HG02840 (cell line): ENCODE results near the gene CCT2.

Experiments used
- ATAC-seq: cut with Tn5 transposase; IDR thresholded peaks from one replicate; pipeline ENCODE4 v1.9.1; 2021; ENCODE audit warnings: mild to moderate bottlenecking, moderate library complexity, moderate number of reproducible peaks; ENCODE audit not compliant: unreplicated experiment, low FRiP score

The CCT2 gene

DNA sequence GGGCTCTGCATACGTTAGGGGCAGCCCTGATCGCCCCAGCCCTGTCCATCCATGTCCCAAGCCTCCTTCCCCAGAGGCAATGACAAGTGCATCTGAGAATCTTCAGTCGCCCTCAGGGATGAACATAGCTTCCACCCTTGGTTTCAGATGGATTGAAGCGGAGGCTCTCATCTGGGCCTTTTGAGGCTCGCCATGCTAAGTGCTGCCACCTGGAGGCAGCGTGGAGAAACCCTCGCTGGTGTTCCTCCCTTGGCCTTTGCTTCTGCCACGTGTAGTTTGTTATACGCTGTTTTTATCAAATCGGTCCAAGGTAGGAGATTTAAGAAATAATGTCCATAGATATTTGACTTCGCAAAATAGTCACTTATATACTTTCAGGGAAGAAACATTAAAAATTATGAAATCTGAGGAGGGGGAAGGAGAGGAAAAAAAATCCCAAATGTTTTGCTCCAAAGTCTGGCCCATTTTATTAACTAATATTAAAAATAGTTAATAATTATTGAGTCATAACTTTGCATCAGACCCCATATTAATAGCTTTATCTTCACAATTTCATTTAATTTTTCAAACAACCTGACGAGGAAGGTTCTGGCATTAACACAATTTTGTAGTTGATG, 54.2 kb downstream of the CCT2 start:
- no peak for ATAC-seq

DNA sequence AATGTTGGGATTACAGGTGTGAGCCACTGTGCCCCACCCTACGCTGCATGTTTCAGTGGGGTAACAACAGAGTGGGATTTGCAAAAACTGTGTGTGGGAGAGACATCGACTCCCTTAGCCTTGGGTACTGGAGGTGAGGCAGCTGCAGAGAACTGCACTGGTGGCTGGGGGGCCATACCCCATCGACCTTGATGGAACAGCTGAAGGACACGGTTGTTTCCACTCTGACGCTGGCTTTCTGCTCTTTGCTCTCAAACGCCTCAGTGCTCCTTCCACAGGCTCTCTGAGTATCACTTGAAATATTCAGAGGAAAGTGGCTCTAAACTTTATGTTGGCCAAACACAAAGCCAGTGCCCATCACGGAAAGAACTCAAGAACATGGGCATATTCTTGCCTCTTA, 56.3 kb downstream of the CCT2 start:
- ATAC-seq = no peak

DNA sequence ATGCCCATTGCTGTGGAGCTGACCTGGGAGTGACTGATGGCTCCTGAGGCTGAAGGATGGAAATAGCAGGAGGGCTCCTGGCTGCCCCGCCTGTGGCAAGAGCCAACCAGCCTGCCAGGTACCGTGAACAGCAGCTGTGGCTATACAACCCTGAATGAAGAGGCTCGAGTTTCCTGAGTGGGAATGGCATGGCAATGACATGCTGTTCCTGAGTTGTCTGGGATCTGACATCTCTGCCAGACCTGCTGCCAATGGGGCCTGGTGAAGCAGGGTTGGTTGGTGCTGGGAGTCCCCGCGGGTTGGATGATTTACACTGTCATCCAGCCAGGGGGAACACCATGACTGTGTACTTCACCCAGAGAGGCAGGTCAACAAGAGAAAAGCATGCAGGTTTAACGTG, 57.3 kb downstream of the CCT2 start:
- no peak for ATAC-seq

DNA sequence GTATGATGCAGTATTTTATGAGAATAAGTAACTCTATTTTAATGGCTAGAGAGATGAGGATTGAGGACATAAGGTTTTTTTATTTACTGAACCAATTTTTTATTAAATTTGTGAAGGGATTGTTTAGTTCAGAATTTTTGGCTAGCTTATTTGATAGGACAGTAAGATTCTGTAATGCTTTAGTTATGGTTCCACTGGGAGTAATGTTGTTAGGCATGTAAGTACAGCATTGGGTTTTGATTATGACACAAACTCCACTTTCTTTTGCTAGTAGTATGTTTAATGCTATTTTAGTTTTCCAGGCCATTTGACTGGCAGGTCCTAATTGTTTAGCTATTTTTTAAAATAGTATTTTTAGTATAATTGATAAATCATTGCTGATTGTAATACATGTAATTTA, 59.3 kb downstream of the CCT2 start:
- no peak for ATAC-seq

DNA sequence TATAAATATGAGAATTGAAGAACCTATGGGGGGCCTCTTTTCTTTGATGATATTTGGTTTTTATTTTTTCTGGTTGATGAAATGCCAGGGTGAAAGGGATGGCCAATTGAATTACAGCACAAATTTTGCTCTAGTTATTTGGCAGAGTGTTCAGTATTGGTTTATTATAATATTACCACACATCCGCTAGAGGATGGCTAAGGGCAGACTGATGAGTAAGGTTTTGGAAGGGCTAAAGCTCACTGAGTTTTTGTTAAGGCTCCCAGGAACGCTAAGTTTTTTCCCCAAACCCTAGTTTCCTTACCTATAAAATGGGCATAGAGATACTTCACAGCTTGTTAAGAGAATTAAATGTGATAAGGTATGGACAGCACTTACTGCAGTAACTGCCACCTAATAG, 59.8 kb downstream of the CCT2 start:
- ATAC-seq = no peak

DNA sequence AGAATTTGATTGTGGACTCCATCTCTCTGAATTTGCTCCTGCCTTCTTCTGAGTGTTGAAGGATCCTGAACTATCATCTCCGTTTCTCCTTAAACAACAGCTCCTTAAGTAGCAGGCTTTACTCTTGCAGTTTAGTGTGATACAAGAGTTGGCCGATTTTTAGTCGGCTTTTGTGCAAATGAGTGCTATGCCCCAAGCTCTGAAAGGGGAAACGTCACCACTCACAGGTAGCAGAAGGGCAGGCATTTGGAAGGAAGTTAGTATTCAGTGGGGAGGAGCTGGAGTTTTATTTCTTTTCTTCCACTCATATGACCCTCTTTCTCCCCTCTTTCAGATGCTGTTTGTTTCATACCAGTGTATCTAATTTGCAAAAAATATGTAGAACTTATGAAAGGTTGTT, 61.9 kb downstream of the CCT2 start:
- no peak for ATAC-seq

DNA sequence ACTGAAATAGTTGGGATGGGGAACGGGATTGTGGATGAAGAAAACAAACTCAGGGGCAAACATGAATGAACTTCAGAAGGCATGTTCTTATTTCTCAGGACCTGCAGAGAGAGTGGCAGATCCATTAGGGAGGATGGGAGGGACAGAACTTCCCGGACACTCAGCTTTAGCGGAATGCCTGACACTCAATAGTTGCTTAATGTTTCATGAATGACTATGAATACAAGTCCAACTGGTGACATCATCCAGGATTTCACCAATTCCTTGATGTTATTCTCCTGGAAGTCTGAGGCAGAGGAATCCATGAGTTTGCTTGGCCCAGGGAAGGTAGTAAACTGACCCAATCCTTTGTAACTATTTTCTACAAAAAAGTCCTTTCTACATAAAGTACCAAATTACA, 63.2 kb downstream of the CCT2 start:
- no peak for ATAC-seq

DNA sequence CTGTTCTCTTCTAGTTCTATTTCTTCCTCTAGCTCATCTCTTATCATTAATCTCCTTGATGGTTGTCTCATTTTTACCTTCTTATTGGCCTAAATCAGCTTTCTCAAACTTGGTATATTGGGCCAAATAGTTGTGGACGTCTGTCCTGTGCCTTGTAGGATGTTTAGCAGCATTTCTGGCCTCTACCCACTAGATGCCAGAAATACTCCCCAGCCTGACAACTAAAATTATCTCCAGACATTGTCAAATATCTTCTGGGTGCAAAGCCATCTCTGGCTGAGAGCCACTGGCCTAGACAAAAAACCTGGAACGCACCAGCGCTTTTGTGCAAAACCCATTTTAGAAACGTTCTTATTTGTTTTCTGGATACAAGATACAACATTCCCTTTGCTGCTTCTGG, 64.3 kb downstream of the CCT2 start:
- no peak for ATAC-seq
